NCI-H2107 treated with DMSO at 0.1 percent for 48 hours (cell line): ENCODE measurements around the gene BACE2.
A peak's percentile ranks its signal among the peaks of the same experiment; 100 is the strongest.

Experiments used
- DNase-seq: peaks from one replicate; lab custom pipeline; 2025; ENCODE audit not compliant: unreplicated experiment; lab: John Stamatoyannopoulos, UW

The BACE2 gene

DNA sequence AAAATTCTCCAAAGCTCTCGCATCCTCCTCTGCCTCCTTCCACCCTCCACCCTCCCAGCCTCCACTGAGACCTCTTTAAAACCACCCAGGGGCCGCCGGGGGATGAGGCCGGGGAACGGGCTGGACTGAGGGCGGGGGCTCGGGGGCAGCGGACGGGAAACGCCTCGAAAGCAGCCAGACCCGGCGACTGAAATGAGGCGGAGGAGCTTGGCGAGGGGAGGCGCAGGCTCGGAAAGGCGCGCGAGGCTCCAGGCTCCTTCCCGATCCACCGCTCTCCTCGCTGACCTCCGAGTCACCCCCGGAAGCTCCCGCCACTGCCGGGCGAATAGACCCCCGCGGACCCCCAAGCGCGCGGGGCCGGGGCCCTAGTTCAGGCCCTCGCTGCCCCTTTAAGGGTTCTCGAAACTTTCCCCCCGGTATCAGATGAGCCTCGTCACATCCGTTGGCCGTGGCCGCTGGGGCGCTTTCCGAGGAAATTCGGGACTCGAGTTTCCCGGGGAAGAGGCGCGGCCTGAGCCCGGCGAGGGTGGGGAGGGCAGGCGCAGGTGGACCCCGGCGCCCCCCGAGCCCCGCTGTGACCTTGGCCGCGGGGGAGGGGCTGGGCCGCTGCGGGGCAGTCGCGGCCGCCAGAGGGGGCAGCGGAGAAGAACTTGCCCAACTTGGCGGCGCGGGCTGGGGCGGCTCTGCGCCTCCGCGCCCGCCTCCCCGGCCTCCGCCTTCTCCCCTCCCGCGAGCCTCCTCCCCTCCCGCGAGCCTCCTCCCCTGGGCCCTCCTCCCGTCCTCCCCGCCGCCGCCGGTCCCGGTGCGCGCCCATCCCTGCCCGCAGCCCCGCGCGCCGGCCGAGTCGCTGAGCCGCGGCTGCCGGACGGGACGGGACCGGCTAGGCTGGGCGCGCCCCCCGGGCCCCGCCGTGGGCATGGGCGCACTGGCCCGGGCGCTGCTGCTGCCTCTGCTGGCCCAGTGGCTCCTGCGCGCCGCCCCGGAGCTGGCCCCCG is at the start of gene BACE2:
Gene BACE2, plus strand, starts transcription at position 813 of the 995 bp plus-strand sequence. Its CDS starts 104 bp downstream, at position 917.
- DNase-seq, result no peak

DNA sequence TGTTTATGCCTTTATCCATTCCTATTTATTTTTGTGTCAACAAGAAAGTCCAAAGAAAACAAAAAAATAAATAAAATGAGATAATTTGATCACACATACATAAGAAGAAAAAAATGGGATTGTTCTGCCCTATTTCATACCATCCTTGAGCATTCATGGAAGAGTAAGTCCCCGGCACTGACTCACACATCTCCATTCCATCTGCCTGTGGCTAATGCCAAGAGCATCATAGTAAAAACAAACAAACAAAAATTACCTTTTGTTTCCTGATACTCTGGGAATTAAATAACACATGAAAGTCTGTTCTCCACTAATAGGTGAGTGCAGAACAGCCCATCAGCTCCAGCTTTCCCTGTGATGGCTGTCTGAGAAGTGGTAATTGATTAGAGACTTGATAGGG is 48.1 kb upstream of the BACE2 start:
- no peak for DNase-seq

DNA sequence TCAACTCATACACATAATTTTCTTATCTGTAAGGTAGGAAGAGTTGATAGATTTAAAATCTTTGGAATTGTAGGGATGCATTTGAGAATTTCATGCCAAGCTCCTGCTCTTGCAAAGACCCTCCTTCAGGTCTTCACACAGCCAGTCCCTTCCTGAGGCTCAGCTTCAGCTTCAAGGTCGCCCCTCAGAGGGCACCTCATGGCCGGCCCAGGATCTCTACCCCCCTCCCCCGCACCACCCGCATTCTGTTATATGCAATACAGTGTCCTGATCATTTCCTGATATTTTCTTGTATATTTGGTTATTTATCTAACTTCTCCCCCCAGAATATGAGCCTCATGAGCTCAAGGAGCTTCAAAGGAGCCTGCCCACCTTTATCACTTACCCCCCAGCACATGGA is 47.0 kb upstream of the BACE2 start:
- DNase-seq, result no peak

DNA sequence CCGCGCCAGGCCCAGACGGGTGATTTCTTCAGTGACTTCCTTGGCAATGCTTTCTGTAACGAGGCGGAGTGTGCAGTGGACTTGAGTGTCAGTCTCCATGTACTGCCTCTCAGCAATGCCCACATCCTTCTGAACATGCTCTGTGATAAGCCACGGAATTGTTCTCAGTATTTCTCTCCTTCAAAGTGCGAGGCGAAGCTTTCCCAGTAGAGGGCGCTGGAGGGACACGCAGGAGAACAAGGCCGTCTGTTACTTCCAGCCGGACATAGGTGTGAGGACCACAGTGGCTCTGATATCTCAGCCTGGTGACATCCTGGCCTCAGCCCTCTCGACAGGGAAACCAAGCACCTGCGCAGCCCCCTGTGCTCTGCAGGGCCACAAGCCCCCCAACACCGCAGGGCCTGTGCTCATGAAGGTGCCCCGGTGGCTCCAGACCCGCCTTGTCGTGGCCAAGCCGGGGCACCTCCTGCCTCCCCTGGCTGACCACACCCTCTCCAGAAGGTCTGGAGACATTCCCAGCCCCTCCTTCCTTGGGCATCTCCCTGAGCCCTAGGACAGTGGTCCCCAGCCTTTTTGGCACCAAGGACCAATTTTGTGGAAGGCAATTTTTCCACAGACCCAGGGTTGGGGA is 46.1 kb upstream of the BACE2 start:
- DNase-seq, result peak; percentile 72

DNA sequence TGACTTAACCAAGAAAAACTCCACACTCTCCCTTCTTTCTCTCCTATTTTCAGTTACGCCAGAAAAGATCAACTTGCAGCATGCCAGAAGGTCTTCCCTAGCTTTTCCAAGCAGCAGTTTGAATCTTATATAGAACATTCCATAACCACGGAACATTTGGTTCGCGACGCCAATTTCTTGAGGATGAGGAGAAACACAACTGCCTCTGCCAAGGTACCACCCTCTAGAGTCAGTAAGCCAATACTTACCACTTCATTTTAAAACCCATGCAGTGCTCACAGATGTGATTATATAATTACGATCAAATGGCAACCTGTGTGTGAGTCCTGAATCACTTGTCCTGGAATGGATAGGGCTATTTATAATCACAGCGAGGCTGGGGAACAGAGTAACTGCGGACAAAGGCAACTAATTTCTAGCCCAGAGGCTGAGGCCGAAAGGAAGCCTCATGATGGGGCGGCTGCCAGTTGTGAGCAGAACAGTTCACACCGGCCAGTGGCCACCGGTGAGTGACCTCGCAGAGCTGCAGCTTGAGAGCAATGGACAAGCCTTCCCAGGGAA is 43.2 kb upstream of the BACE2 start:
- no peak for DNase-seq

DNA sequence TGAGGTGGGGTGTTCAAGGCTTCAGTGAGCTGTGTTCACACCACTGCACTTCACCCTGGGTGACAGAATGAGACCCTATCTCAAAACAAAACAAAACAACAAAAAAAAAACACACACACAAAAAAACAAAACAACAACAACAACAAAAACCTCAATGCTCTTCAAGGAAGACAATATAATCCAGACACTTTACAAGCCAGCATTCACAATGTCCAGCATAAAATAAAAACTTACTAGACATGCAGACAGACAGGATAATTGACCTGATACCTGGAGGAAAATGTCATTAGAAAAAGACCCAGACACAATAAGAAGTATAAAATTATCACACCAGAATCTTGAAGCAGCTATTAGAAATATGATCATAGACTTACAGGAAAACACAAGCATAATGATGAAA is 39.0 kb upstream of the BACE2 start:
- no peak for DNase-seq

DNA sequence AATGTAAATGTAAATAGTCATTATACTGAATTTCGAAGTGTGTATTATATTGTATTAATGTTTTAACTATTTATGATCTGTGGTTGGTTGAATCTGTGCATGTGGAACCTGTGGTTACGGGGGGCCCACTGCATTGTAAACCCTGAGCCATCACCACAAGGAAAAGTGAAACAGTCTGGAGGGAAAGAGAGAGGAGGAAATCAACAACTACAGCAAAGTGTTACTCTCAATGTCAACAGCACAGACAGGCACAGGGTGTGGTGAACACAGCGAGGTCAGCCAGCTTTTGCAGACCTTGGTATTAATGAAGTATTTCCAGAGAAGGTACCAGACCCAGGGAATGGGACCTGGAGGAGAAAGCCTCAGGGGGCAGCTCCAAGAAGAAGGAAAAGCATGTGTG is 37.1 kb upstream of the BACE2 start:
- DNase-seq, result no peak

DNA sequence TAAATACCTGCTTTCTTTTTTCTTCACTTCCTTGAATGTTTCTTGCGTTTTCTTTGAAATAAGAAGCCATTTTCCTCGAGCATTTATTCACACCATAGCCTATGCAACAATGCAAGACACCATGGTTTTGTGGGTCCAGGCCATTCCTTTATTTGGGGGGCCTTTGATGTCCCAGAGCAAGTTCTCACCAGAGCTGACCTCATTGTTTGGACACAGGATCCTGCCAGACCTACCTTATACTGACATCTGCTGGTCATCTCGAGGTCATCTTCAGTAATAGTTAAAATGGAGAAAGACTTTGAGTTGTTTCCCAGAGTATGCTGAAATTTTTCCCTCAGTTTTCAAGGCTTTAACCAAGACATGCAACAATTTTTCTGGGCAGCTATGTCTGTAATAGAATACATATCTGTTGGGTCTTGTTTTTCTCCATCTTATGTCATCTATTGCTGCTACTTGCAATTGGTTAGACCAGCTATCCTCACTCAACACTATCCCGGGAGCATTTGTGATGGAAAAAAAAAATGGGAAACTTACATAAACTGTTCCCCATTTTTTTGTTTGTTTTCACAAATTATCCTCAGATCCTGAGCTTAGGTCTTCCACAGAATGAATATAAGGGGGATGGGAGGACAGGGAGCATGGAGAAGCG is 34.0 kb upstream of the BACE2 start:
- no peak for DNase-seq

DNA sequence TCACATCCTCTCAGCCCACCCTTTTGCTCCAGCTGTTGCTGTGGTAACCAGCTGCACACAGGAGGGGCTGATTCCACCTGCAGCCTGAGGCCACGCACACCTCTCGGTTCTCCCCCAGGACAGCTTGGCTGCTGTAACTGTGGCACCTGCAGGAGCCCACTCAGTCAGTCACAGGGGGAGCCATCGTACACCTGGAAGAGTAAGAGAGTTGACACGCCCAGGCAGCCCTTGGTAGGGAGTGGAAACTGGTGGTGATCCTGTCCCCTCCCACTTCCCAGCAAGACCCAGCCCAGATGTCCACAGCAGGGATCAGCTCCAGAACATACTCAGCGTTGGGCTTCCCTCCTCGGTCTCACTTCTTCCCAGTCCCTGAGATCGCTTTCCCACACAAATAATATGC is 32.2 kb upstream of the BACE2 start:
- no peak for DNase-seq

DNA sequence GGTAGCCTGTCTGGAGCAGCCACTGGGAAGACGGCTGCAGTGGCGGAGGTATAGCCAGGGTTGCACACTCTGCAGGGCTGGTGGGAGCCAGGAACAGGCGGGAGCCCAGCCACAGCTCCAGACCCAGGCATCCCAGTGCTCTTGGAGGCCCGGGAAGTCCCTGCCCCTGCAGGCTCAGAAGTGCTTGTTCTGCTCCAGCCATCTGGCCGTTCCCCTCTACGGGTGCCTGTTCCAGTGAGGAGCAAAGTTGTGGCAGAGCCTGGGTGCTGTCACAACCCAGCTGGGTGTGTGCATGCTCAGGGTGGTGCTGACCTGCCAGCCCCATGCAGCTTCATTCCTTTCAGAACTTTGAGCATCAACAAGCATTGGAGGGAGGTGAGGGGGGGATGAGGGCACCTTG is 31.7 kb upstream of the BACE2 start:
- no peak for DNase-seq

DNA sequence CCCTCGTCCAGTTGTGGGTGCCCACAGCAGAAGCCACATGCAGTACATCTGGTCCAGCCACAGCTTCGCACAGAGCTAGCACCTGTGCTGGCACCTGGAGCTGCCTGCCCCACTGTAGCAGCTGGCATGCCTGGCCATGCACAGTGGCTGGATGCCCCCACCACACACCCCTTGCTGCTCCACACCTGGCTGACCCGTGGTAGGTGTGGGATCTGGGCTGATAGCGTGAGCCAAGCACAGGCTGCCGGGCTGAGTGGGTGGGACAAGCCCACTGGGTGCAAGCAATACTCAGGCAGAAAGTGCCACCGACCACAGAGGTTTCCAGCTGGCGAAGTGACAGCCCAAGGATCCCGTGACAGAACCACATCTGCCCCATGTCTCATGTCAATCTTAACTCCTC is 30.6 kb upstream of the BACE2 start:
- DNase-seq, result no peak

DNA sequence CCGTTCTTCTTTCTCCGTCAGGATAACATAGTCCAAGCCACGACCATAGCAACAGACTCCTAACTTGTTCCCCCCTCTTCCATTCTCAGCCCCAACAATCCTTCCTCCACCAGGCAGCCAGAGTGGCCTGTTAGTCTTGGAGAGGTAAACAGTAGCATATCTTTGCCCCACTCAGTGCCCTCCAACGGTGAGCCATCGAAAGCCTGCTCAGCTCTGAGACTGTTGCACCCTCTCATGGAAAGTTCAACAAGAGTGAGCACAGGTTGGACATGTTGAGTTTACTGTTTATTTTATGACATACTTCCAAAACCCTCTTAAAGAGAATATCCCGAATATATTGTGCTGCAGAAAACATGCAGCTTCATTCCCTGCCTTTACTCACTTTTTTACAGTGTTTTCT is 30.1 kb upstream of the BACE2 start:
- DNase-seq, result no peak

DNA sequence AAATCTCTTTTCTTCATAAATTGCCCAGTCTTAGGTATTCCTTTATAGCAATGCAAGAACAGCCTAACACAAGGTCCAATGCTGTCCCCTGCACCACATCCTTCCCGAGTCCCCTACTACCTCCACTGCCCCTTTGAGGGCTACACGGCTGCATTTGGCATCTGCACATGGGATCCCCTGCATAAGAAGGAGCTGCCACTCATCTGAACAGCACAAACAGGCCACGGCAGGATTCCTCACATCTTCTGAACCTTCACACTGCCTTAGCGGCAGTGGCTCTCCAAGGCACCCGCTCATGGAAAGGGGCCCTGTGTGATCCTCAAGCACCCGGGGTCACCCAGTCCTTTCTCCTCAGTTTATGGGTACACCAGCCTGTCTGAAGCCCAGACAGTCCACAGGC is 29.2 kb upstream of the BACE2 start:
- no peak for DNase-seq

DNA sequence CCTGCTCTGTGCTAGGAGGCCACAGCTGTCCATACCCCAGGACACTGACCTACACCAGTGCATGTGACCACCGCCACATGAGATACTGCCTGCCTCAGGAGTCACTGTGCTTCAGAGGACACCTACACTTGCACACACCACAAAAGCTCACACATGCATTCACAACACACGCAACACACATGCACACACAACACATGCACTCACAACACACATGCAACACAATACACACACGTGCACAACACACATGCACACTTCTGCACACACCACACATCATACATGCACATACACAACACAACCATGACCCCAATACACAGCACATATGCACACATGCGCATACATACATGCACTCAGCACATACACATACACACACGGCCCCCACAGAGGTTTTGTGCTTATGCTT is 28.7 kb upstream of the BACE2 start:
- DNase-seq, result no peak

DNA sequence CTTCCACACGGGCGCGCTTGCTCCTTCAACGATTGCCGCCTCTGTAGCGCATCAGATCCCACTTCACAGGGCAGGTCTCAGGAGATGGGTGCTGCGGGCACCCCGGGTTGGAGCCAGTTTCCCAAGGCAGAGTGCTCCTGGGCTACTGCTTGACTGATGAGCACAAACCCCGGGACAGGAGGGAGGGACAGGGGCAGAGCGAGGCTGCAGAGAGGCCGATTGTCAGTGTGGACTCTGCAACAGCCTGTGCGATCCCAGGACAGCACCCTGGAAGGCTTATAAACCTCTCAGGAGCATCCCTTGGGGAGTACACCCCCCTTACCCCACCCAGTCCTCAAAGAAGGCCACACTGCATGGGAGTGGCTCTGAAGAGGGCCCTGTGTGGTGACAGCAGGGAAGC is 28.0 kb upstream of the BACE2 start:
- no peak for DNase-seq

DNA sequence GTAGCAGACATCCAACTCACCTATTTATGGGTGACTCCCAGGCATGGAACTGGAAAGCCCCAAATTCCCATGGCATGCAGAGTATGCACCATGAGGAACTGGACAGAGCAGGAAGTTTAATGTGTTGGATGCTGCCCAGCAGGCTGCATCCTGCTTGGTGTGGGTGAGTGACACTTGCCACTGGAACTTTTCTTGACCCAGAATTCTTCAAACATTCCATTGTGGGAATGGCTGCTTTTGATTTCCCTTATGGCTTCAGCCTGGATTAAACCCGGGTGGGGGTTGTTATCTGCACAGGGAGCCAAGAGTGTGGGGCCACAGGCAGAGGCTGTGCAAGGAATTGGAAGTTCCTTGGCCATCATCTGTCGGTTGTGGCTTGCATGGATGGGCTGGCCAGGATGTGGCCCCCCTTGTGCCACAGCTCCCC is 26.9 kb upstream of the BACE2 start:
- DNase-seq, result no peak

DNA sequence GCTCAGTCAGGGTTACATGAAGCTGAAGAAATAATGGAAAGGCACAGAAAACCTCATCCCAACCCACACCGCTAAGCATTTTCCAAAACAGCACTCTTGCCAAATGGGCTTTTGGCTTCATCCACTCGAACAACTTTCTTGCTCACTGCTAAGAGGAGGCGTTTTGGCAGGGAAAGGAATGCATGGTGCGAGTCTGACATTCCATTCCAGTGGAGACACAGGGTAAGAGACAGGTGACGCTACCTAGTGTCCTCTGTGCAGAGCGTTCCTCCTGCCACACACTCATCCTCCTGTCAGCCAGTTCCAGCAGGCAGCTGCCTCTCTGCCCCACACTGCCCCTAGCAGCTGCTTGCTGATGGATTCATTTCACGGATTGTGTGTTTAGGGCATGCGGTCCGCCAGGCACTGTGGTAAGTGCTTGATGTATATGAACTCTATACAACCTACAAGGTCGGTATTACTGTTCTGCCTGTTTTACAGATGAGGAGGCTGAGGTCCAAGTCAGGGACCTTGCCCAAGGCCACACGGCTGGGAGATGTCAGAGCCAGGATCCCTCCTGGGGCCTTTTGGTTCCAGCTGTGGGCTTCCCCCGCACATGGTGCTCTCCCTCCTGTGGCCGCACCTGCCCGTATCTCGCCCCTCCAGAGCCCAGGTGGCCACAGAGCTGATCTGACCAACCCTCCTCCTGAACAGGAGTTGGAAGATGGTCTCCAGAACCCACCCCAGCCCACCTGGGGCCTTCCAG is 25.7 kb upstream of the BACE2 start:
- peak; percentile 55 for DNase-seq

DNA sequence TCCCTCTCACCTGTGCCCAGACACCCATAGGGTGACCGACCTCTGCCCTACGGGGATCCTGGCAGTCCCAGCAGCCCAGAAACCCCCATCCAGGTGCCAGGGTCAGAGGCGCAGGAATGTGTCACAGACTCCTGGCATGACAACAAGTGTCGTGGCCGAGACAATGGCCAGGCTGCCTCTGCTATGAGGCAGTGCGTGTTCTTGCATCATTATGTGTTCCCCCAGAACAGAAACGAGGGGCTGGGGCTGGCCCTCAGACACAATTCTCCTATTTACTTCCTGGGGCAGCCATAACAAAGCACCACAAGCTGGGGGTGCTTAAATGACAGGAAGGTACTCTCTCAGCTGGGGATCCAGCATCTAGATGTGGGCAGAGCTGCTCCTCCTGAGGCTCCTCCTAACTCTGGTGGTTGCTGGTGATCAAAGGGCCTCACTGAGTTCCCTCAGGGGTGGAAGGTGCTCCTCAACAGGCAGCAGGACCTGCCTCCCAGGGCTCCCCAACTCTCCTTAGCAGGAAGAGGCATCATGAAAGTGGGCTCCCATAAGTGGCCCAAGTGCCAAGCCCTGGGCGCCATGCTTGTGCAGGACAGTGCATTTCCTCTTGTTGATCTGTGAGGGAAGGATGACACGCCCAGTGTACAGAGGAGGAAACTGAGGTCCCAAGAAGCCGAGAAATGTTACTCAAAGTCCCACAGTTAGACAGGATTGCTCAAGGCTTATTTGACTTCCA is 24.2 kb upstream of the BACE2 start:
- no peak for DNase-seq

DNA sequence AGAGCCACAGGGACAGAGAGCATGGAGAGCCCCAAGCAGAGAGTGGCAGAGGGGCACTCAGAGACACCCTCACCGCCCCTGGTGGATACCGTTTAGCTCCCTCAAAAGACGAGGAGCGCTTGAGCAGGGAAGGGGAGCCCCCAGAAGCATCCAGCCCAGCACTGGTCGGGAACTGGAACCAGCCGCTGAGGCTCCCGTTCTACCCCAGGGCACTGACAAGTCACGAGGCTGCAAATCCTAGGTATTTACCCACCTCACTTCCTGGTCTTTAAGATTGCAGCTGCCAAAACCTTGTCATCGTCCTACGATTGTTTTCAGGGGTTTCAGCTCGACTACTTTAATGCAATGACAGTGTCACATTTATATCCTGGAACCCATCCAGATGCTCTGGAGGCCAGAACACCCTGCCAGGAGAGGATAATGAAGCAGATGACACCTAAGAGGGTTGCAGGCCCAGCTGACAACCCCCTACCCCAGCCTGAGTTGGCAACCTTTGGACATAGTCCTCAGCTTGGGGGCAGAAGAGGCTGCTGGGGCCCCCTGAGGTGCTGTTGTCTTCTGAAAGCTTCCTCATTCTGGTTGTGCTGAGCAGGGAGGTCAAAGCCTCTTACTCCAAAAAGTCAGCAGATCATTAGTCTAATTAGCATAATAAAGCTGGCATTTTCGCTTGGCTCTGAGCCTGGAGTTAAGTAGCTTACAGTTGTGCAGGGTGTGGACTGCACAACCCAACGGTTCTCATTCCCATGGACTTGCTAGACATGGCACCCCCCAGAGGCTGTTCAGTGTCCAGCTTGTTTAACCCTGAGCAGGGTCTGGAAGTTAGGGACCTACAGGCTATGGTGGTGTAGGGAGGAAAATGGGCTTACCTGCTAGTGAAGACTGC is 20.6 kb upstream of the BACE2 start:
- peak; percentile 43 for DNase-seq
